HG03378 (cell line): ENCODE measurements around the gene GRK4.
A peak's percentile ranks its signal among the peaks of the same experiment; 100 is the strongest.
"Not testable (repeated sequence)": the region's sequence is repeated elsewhere in the genome, so short reads cannot be mapped to it uniquely, and the experiment has no call there.

Experiments used
- ATAC-seq: cut with Tn5 transposase; IDR thresholded peaks from one replicate; pipeline ENCODE4 v1.9.1; 2021; ENCODE audit warnings: mild to moderate bottlenecking, moderate library complexity; ENCODE audit not compliant: unreplicated experiment

GRK4 gene

DNA sequence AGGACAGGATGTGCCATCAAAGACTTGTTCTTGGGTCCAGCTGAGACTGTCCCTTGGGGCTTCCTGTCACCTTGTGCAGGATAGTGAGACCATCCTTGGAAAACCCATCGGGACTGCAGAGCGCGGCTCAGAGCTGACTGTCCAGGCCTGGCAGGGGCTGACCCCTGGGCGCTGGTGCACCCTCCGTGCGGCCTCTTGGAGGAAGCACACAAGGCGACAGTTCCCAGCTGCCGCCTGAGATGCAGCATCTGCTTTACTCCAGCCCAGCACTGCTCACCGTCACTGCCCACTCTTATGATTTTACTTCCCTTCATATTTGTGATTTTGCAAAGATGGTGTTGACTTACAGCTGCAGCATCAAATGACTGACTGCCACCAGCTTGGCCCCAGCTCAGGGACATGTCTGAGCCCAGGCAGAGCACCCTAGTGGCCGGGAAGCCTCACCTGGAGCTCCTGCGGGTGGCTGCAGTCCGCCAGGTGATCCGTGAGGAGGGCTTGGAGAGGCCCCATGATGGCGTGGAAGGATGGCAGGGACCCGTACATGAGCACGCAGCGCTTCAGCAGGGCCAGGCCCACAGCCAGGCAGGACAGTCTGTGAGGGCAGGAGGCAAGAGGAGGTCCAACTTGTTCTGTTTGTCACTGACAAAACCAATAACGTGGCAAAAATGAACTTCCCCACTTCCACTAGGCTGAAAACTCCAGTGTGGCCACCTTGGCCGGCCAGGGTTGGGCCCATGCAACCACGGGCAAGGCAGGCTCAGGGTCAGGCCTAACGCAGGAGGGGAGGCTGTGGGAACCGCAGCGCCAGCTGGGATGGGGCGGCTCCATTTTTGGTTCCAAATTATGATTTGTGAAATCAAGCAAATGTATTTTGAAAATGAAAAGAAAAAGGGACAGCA, 22.0 kb upstream of the GRK4 start:
- no peak for ATAC-seq

DNA sequence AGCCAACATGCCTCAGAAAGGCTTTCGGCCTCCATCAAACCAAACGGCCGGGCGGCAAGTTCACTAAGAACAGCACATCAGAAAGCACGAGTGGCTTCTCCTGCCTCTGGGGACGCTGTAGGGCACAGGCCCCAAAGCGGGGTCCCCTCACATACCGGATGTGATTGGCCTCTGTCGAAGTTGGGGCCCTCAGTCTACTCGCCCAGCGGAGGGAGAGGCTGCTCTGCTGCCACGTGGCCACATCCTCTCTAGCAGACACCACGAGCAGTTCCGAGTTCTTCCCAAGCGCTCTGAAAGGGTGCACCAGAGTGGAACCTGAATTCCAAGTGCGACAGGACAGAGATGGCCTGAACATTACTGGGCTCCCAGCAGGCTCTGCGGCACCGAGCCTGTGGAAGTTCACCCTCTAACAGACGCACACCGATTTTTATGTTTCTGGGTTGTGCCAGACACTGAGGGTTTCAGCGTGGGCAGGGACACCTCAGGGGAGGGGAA, 21.3 kb upstream of the GRK4 start:
- ATAC-seq = no peak

DNA sequence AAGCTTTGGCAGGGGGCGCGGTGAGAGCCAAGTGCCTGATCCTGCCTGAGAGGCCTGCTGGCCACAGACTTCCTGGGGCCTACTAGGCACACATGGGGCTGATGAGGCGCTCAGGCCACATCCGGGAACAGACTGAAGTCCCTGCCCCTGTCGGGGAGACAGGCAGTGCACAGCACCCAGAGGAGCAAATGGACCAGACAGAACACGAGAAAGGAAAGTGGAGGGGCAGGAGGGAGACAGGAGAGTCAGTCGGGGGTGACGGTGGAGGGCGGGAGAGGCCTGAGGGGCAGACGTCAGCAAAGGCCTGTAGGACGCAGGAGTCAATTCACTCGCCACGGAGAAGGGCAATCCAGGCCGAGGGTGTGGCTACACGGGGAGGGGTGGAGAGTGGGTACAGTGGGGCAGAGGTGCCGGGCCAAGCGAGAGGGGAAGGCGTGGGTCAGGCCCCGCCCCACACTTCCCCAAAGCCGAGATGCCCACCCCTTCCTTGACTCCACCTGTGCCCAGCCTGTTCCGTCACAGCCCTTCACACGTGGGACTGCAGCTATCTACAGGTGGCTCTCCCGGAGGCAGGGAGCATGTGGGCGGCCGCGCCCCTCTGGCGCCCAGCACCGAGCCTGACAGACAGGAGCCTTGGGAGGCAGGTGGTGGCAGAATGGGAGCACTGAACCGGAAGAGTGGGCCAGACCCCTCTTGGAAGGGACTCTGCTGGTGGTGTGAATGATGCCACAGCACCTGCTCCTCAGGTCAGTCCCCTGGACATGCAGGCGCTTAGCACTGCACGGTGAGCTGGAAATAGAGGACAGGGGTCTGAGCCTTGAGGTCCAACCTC, 20.6 kb upstream of the GRK4 start:
- ATAC-seq = no peak

DNA sequence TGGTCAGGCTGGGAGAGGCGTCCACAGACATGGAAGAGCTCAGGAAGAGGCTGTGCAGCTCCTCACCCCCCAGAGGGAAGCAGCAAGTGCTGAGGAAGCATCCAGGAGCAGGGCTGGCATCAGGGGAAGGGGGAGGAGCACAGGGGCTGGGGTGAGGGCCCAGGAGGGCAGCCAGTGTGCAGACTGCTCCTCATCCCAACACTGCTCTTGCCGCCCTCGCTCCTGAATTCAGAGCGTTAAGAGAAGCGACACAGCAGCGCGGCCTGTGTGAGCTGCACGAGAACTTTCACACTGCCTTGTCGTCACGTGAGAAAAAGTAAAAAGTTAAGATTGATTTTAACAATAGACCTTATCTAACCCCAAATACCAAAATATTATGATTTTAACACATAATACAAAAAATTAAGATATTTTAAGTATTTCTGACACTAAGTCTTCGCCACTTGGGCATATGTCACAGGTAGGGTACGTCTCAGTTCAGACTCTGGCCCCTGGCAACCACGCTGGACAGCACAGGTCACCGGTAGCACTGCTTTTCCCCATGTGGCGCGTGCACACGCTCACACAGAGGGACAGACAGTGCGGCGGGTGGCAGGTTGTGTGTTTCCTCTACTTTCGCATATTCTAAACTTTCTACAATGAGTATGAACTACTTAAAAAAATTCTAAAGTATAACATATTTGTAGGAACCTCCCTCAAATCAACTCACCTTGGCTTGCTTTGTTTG, 19.8 kb upstream of the GRK4 start:
- ATAC-seq = no peak

DNA sequence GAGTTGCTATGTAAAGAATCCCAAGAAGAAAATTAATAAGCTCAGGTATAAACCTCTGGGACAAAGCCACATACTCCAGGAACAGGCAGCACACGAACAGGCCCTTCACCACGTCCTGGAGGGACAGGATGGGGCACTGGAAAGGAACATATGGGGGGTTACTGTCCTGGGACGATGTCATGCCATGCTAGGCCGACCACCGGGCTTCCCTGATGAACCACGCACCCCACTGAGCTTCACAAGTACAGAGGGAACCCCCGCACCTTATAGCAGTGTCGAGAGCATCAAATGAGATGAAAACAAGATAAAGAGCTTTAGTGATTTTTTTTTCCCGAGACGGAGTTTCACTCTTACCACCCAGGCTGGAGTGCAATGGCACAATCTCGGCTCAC, 19.3 kb upstream of the GRK4 start:
- ATAC-seq = no peak

DNA sequence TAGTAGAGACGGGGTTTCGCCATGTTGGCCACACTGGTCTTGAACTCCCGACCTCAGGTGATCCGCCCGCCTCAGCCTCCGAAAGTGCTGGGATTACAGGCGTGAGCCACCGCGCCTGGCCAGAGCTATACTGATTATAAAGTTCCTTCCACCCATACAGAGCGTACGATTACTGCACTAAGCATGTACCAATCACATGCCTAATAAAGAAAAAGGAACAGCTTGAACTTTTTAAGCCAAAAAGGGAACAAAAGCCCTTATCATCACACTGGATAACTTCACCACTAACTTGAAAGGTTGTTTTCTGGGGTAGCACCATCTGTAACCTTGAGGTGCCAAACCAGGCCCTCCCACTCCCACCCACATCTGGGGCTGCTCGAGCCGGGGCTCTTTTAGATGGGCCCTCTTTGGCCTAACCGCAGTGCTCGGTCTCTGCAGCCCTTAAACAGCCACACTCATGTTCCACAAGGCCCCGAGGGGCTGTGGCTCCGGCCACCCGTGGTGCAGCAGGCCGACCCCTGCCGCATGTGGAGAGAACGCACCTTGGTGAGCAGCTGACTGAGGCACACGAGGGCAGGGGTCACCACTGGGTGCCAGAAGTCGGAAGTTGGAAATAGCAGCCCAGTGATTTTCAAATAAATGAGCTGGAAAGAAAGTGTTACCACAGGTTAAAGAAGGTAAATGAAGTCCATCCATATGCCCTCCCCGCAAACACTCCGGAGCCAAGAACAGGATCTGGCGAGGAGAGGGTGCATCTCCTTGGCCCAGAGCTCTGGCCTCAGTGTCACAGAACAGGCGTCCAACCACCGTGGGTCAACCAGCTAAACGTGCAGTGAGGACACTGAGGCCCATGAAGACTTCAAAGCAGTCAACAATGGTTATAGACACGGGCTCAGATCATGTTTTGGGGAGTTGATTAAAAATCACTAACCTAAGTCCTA, 18.5 kb upstream of the GRK4 start:
- ATAC-seq = no peak

DNA sequence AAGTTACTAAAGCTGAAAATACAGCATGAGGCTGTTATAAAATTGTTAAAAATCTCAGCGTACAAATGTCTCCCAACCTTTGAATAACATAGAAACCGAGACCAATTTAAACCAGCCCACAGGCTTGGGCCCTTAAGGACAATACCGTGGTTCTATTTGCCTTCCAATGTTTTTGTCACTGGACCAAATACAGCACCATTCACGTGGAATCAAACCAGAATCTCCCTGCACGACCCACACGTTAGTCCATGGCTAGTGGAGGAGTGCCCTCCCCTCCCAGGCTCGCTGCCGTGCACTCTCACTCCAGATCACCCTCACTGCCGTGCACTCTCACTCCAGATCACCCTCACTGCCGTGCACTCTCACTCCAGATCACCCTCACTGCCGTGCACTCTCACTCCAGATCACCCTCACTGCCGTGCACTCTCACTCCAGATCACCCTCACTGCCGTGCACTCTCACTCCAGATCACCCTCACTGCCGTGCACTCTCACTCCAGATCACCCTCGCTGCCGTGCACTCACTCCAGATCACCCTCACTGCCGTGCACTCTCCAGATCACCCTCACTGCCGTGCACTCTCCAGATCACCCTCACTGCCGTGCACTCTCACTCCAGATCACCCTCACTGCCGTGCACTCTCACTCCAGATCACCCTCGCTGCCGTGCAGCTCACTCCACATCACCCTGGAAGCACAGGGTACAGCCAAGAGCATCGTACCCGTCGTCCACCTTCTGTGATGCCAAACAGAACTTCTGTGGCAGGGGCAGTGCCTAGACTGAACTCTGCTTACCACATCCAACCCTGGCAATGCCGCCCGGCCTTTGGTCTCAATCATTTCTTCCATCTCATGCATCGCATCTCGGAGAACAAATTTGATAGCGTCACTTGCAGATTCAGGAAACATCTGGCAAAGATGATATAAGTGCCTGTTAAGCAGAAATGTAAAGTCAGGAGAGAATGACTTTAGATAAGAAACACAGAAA, 17.5 kb upstream of the GRK4 start:
- not testable (repeated sequence) for ATAC-seq

DNA sequence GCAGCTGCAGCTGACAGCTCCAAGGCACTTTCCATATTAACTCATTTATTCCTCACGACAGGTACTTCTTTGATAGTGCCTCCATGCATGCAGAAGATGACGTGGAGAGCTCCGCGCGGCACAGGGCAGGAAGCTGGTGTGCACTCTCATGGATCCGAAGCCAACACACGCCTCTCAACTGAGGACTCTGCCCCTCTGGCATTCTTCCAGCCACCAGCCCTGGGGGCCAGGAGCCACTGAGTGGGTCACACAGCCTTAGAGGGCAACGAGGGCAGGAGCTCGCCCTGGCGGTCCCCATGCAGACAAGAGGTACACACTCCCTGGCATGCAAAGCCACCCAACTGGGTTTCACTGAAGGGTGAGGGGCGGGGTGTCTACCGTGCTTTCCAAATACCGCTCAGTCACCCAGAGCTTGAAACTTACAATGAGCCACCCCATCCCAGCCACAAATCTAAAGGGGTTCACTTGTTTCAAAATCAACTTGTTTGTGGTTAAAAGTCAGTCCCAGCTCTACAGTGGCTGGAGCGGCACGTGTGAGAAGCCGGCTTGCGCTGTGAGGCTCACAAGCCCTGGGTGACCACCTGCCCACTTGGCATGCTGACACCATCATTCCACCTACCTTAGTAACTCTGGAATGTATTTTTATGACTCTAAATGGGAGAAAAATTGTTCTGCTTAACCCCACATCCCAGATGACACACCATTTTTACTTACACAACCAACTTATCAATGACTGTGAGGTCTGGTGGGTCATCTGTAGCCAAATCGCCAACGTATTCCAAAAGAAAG, 16.4 kb upstream of the GRK4 start:
- no peak for ATAC-seq

DNA sequence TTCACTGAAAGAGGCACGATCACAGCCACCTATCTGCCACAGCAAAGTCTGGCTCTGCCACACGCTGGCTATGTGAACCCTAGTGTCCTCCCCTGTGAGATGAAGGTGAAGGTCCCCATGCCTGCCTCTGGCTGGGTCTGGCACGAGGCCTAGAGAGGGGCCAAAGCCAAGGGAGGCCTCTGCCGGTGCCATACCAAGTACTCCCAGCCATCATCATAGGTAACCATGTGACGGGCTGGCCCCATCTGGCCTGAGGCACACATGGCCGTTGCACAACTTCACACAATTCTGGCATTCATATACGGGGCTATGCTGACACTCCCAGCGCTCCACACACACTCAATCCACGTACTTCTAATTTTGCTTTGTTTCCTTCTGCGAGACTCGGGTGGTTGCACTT, 15.4 kb upstream of the GRK4 start:
- ATAC-seq = no peak

DNA sequence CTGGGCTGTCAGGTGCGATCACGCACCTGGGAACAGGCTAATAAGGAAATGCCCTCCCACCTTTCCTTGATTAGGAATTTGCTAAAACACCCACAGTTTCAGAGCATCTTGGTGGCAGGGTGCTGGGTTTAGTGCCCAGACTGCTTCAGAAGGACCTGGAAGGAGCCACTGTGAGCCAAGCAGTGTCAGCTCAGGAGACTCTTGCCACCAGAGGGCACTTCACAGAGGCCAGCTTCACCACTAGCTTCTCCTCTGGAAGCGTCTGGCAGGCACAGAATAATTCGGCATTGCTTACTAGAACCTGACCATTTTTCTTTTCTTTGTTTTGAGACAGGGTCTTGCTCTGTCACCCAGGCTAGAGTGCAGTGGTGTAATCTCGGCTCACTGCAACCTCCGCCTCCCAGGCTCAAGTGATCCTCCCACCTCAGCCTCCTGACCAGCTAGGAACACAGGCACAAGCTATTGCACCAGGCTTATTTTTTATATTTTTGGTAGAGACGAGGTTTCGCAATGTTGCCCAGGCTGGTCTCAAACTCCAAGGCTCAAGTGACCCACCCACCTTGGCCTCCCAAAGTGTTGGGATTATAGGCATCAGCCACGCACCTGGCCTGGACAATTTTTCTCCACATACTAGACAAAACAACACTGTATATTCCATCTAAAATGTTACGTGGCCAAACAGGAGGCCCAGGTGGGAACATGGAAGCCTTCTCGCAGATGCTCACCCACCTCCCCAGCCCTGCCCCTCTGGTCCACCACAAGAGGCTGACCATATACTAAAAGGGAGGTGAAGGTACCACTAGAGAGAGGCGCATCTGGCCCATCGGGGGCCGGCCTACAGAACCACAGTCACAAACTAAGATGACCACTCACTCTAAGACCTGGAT, 14.2 kb upstream of the GRK4 start:
- no peak for ATAC-seq

DNA sequence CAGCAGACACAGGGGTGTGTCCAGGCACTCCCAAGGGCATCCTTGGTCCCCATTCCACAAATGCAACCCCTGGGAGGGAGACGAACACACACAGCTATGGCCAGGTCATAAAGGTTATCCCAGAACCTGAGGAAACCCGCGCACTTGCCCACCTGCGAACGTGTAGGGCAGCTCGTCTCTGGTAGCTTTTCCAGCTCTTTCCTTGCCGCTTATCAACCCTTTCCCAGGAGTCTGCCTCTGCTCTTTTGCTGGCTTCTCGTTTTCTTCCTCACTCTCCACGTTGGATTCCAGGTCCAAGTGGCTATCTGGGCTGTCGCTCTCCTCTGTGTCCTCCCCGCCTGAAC, 13.6 kb upstream of the GRK4 start:
- ATAC-seq = no peak

DNA sequence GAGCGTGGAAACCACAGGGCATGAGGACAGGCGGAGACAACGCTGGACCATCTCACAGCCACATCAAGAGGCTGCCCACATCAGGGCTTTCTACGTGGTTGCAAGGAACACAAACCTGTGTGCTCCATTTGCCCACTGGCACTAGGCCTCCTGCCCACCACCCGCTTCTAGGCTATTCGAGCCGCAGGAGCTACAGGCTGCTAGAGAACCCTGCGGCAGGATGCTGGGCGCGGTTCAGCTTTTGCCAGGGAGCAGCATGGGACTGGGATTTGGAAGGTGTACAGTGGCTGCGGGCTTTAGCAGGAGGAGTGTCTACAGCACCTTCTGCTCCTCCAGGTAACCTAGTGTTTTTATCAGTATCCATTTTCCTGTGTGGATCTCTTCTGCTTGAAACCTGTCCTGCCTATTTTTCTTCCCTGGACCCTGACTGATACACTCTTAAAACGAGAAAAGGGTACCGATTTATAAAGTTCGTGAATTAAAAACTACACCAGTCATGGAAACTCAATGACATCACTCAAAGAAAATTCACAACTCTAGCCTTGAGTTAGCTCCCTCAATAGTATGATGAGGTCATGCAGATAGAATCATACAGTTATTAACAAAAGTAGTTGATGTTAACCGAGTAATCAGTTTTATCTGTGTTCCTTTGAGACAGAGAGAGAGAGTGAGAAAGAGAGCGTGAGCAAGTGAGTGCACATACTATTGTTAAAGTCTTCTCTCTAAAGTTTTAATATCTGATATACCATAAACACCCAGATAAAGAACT, 13.0 kb upstream of the GRK4 start:
- ATAC-seq = no peak

DNA sequence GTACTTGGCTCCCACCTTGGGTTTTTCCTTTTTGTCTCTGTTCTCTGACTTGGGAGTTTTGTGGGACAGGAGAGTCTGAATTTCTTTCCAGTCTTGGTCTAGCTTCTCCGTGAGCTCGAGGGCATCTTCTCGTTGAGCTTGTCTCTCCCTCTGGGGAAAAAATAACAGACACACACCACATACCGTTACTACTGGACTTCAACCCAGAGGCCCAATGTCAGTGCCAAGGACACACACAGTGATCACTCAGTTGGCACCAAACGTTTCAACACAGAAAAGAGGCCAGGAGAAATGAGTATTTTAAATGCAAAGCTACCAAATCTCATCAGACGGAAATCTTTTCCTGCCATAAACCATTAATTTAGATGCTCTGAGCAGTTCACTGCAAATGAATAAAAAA, 9.9 kb upstream of the GRK4 start:
- ATAC-seq = no peak

DNA sequence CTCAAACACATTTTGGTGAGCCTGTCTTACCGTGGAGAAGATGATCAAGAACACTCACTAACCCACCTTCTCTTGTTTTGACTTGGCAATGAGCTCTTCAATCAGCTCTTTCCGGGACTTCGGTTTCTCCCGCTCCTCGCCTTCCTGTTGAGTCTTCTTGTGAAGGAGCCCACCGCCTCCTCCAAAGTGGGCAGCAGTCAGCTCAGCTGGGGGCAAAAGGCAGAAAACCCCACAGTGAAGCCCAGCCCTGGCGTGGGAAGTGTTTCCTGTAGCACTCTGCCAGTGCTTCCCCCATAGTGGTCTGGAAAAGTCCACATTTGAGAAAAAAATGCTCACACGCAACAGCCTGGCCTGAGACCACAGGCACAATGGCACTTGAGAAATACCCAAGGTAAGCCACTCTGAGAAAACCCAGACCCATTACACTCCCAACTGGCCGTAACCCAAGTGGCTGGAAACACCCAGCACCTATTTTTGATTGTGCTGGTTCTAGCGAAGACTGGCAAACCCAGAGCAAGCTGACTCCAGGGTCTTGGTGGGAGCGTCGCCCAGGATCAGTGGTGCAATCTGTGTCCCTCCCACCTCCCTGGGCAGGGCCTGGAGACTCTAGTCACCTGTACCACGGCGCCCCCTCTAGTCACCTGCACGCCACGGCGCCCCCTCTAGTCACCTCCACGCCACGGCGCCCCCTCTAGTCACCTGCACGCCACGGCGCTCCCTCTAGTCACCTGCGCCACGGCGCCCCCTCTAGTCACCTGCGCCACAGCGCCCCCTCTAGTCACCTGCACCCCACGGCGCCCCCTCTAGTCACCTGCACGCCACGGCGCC, 8.8 kb upstream of the GRK4 start:
- ATAC-seq = peak; percentile 52

DNA sequence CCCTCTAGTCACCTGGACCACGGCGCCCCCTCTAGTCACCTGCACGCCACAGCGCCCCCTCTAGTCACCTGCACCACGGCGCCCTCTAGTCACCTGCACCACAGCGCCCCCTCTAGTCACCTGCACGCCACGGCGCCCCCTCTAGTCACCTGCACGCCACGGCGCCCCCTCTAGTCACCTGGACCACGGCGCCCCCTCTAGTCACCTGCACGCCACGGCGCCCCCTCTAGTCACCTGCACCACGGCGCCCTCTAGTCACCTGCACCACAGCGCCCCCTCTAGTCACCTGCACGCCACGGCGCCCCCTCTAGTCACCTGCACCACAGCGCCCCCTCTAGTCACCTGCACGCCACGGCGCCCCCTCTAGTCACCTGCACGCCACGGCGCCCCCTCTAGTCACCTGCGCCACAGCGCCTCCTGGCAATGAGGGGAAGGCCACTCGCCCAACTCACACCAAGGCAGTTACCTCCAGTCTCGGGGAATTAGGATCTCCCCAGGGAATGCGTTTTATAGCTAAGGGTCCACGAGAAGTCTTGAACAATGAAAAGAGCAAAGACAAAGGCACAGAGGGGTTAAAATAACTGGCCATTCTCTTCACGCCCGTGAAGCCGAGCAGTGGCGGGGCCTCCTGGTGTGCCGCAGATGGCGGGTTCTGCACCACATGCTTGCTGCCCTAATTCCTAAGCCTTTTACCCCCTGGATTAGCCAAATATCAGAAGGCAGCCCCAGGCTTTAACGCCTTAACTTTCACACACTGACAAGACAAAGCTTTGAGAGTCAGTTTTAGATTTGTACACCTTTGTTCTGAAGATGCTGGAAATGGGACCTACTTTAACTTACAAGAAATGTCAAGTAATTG, 8.0 kb upstream of the GRK4 start:
- ATAC-seq = not testable (repeated sequence)
